Karpas-422 (cell line): ENCODE data around the gene ITPKC. TPM values are rescaled to one million over a fixed set of nuclear protein-coding genes. Genes with fewer than 3 reads are reported as not detected.

ENCODE experiments used
- DNase-seq: peaks from one replicate; pipeline ENCODE4 v3.0.0-alpha.2; 2015
- H2AFZ ChIP-seq: fragments of 200-600 bp; sonication (generic); 2 replicates; pipeline ENCODE4 v1.6.1; 2014; ENCODE audit warnings: antibody characterized with exemption, low read length, mixed read lengths
- H3K27ac ChIP-seq: fragments of 200-600 bp; sonication (generic); 2 replicates; pipeline ENCODE4 v1.5.1; 2014; ENCODE audit warnings: mild to moderate bottlenecking, low read length, moderate library complexity
- H3K27me3 ChIP-seq: fragments of 200-600 bp; sonication (generic); 2 replicates; pipeline ENCODE4 v1.6.1; 2014; ENCODE audit warnings: low read length, mixed read lengths
- H3K36me3 ChIP-seq: fragments of 200-600 bp; sonication (generic); 2 replicates; pipeline ENCODE4 v1.6.1; 2014; ENCODE audit warnings: low read length, mixed read lengths; ENCODE audit not compliant: insufficient read depth
- H3K4me1 ChIP-seq: fragments of 200-600 bp; sonication (generic); 2 replicates; pipeline ENCODE4 v1.6.1; 2014; ENCODE audit warnings: mild to moderate bottlenecking, low read length, mixed read lengths
- H3K4me2 ChIP-seq: fragments of 200-600 bp; sonication (generic); 2 replicates; pipeline ENCODE4 v1.6.1; 2014; ENCODE audit warnings: low read length, low read depth, mild to moderate bottlenecking; ENCODE audit not compliant: poor library complexity, severe bottlenecking
- H3K4me3 ChIP-seq: fragments of 200-600 bp; sonication (generic); 2 replicates; pipeline ENCODE4 v1.5.1; 2014; ENCODE audit warnings: mild to moderate bottlenecking, antibody characterized with exemption, low read length, mixed read lengths
- H3K79me2 ChIP-seq: fragments of 200-600 bp; sonication (generic); 2 replicates; pipeline ENCODE4 v1.6.1; 2014; ENCODE audit warnings: mild to moderate bottlenecking, low read length, mixed read lengths
- H3K9ac ChIP-seq: fragments of 200-600 bp; sonication (generic); 2 replicates; pipeline ENCODE4 v1.6.0; 2014; ENCODE audit warnings: low read length
- H3K9me2 ChIP-seq: fragments of 200-600 bp; sonication (generic), shearing (Covaris generic); replicated peaks from 2 replicates; pipeline ENCODE4 v1.6.0; 2014; ENCODE audit warnings: mild to moderate bottlenecking, low read length, moderate library complexity; ENCODE audit not compliant: insufficient read depth
- H3K9me3 ChIP-seq: fragments of 300-700, 200-600 bp; sonication (generic); 2 replicates; pipeline ENCODE4 v1.6.1; 2014; ENCODE audit warnings: low read length, mixed read lengths
- H4K20me1 ChIP-seq: fragments of 200-600 bp; sonication (generic); 2 replicates; pipeline ENCODE4 v1.6.1; 2014; ENCODE audit warnings: mild to moderate bottlenecking, antibody characterized with exemption, low read length, low read depth; ENCODE audit not compliant: insufficient read depth
- total RNA-seq: library from RNA; depleted of rRNA; stranded (reverse); fragments of >200 nt; shearing (Covaris generic); gene quantifications from 2 replicates; pipeline ENCODE4 v1.2.3, GENCODE V29; 2014; ENCODE audit warnings: low replicate concordance

Gene ITPKC
- total RNA-seq, 1 experiment from 2014 or later: 5.9 TPM

DNA sequence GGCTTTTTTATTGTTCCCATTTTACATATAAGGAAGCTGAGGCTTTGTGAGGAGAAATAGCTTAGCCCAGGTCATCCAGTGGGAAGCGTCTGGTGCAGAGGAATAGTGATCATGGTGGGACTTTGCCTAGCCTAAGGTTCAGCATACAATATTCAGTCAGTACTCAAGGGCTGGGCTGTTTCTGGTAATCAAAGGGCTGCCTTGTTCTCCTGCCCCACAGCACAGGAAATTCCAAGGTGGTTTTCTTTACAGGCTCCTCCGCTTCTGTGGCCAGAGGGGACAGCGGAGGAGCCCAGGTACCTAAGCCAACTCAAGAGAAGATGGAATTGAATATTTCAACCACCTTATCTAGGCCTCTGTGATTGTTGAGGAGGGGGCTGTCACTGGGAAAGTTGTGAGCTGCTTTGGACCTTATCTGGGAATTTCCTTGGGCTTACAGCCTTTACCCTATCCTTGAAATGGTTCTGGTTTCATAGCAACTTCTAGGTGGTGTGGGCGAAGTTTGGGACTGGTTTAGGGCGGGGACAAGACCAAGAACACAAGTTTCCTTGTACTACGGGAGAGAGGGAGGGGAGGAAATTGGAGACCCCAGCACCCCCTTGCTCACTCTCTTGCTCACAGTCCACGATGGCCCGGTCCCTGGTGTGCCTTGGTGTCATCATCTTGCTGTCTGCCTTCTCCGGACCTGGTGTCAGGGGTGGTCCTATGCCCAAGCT lies 58.2 kb downstream of the ITPKC start, which contains the start of gene MIA:
MIA (plus strand) TSS at position 606 of the 716 bp plus-strand sequence; CDS start at position 628, 22 bp downstream.
- H2AFZ ChIP-seq: no peak within 1 kb of the TSS
- no peaks in the 10 kb centered on the region for H3K9me3 ChIP-seq
- peaks cover 23% of the 10 kb centered on the region for H3K4me1 ChIP-seq
- peak within 1 kb of the TSS; percentile 100; the same call in 1 of the 2 replicates for H3K27ac ChIP-seq
- H3K27me3 ChIP-seq: no peaks in the 10 kb centered on the region
- H3K9me2 ChIP-seq: no peaks in the 10 kb centered on the region
- DNase-seq: no peak
- no peak within 1 kb of the TSS for H3K9ac ChIP-seq
- H3K36me3 ChIP-seq: no peaks in the 10 kb centered on the region
- no peaks in the 10 kb centered on the region for H4K20me1 ChIP-seq
- H3K4me2 ChIP-seq: no peak within 1 kb of the TSS
- peaks cover 8% of the 10 kb centered on the region; the same call in 1 of the 2 replicates for H3K79me2 ChIP-seq
- H3K4me3 ChIP-seq: no peak within 1 kb of the TSS

DNA sequence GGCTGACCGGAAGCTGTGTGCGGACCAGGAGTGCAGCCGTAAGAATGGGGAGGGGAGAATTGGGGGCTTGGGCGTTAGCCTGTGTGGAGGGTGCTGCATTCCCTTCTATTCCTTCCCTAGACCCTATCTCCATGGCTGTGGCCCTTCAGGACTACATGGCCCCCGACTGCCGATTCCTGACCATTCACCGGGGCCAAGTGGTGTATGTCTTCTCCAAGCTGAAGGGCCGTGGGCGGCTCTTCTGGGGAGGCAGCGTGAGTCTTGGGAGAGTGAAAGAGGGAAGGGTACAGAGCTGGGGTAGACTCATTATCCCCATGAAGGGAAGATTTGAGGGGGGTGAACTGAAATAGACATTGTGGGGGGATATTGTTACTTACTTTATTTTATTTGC lies 58.7 kb downstream of the ITPKC start:
- H3K27ac ChIP-seq: no peak overlapping the region
- no peak overlapping the region for H2AFZ ChIP-seq
- H3K9ac ChIP-seq: no peak overlapping the region
- H3K4me3 ChIP-seq: no peak overlapping the region
- H3K9me3 ChIP-seq: no peaks in the 10 kb centered on the region
- H3K27me3 ChIP-seq: no peaks in the 10 kb centered on the region
- no peaks in the 10 kb centered on the region for H3K9me2 ChIP-seq
- no peak for DNase-seq
- peaks cover 11% of the 10 kb centered on the region; the same call in 1 of the 2 replicates for H3K79me2 ChIP-seq
- H3K36me3 ChIP-seq: no peaks in the 10 kb centered on the region
- no peak overlapping the region for H3K4me2 ChIP-seq
- H4K20me1 ChIP-seq: no peaks in the 10 kb centered on the region
- H3K4me1 ChIP-seq: peaks cover 23% of the 10 kb centered on the region

DNA sequence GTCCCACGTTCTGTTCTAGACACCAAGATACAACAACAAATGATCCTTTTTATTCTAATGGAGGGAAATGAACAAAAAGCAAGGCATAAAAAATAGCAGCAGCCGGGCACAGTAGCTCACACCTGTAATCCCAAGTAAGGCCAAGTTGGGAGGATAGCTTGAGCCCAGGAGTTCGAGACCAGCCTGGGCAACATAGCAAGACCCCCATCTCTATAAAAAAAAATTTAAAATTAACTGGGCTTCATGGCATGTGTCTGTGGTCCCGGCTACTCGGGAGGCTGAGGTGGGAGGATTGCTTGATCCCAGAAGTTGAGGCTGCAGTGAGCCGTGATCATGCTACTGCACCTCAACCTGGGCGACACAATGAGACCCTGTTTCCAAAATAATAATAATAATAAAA lies 59.5 kb downstream of the ITPKC start:
- DNase-seq: no peak
- Histone ChIP-seq H3K4me3 (no peak overlapping the region), H3K9ac (no peak overlapping the region), H3K9me3 (no peaks in the 10 kb centered on the region), H3K79me2 (peaks cover 11% of the 10 kb centered on the region; the same call in 1 of the 2 replicates), H3K27me3 (no peaks in the 10 kb centered on the region), H3K9me2 (no peaks in the 10 kb centered on the region), H3K4me1 (peaks cover 23% of the 10 kb centered on the region), H3K4me2 (peak overlapping the region; percentile 96), H3K36me3 (no peaks in the 10 kb centered on the region), H2AFZ (no peak overlapping the region), H3K27ac (peak overlapping the region; percentile 100), H4K20me1 (no peaks in the 10 kb centered on the region)

GRCh38 chr19:40776932-40777644 lies 60.2 kb downstream of the ITPKC start:
- Histone ChIP-seq H4K20me1 (no peaks in the 10 kb centered on the region), H3K9me2 (no peaks in the 10 kb centered on the region), H3K27me3 (no peaks in the 10 kb centered on the region), H3K9me3 (no peaks in the 10 kb centered on the region), H2AFZ (no peak overlapping the region), H3K27ac (peak overlapping the region; percentile 100), H3K79me2 (peaks cover 11% of the 10 kb centered on the region; the same call in 1 of the 2 replicates), H3K4me3 (peak overlapping the region; percentile 77), H3K4me2 (peak overlapping the region; percentile 96), H3K9ac (peak overlapping the region; percentile 98), H3K36me3 (no peaks in the 10 kb centered on the region), H3K4me1 (peaks cover 23% of the 10 kb centered on the region)
- DNase-seq: peak; percentile 98

DNA sequence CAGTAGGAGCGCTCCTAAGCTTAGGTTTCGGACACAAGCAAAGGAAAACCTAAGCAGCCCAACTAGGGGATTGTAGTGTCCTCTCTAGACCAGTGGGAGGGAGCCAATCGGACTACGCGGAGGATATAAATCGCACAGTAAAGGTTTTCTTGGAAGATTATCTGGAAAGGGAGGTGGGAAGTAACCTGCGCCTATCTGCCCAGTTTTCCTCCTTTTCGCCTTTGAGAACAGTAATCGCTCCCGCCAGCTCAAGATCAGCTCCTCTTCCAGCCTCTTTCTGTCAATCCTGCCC lies 60.7 kb downstream of the ITPKC start:
- no peak for DNase-seq
- no peaks in the 10 kb centered on the region for H3K27me3 ChIP-seq

DNA sequence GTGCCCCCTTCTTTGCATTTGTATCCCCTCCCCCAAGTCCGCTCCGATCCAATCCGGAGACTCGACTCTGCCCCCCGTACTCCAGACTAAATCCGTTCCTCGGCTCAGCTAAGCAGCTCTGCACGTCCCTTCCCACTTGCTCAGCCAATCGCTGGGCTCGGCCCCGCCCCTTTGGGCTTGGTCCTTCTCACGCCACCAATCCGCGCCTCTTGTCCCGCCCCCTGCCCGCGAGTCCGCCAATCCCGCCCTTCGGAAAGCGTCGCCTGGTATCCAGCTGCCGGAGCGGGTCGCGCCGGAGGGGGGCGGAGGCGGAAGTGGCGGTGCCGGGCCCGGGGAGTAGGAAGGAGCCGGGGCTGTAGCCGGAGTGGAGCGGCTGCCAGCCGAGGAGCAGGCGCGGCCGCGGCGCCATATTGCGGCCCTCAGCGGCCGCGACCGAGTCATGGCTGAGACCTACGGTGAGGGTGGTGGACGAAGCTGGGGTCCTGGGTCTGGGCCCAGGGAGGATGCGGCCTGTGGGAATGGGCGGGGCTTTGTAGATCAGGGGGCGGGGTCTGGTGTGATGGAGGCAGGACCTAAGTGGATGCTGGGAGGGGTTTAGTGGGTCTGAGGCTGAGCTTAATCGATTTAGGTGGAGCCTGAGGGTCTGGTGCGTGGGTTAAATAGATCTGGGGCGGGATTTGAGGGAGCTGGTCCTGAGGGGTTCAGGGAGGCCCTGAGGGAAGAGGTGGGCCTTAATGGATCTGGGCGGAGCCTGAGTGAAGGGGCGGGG lies 61.2 kb downstream of the ITPKC start, which contains the start of gene RAB4B:
RAB4B (plus strand) TSS at position 311 of the 769 bp plus-strand sequence; CDS start at position 440, 129 bp downstream.
- Histone ChIP-seq H3K27me3 (no peaks in the 10 kb centered on the region), H3K9ac (peak within 1 kb of the TSS; percentile 98), H4K20me1 (no peaks in the 10 kb centered on the region), H3K4me2 (peak within 1 kb of the TSS; percentile 96), H3K4me3 (peak within 1 kb of the TSS; percentile 77), H2AFZ (no peak within 1 kb of the TSS), H3K79me2 (peaks cover 11% of the 10 kb centered on the region; the same call in 1 of the 2 replicates), H3K36me3 (no peaks in the 10 kb centered on the region), H3K9me3 (no peaks in the 10 kb centered on the region), H3K9me2 (no peaks in the 10 kb centered on the region), H3K4me1 (peaks cover 23% of the 10 kb centered on the region), H3K27ac (peak within 1 kb of the TSS; percentile 100)
- peak; percentile 100 for DNase-seq

More for the DNA sequence above, 60.7 kb downstream of the ITPKC start:
- H3K9me3 ChIP-seq: no peaks in the 10 kb centered on the region
- peak overlapping the region; percentile 77 for H3K4me3 ChIP-seq
- peak overlapping the region; percentile 96 for H3K4me2 ChIP-seq
- H3K36me3 ChIP-seq: no peaks in the 10 kb centered on the region
- H3K9ac ChIP-seq: peak overlapping the region; percentile 98
- H3K4me1 ChIP-seq: peaks cover 23% of the 10 kb centered on the region
- H4K20me1 ChIP-seq: no peaks in the 10 kb centered on the region
- H3K27ac ChIP-seq: peak overlapping the region; percentile 100
- H3K9me2 ChIP-seq: no peaks in the 10 kb centered on the region
- H3K79me2 ChIP-seq: peaks cover 11% of the 10 kb centered on the region; the same call in 1 of the 2 replicates
- H2AFZ ChIP-seq: no peak overlapping the region

GRCh38 chr19:40778706-40779284 lies 61.9 kb downstream of the ITPKC start:
- Histone ChIP-seq H3K9me2 (no peaks in the 10 kb centered on the region), H3K4me2 (peak overlapping the region; percentile 83), H3K27me3 (no peaks in the 10 kb centered on the region), H3K27ac (peak overlapping the region; percentile 100), H3K36me3 (no peaks in the 10 kb centered on the region), H3K9ac (peak overlapping the region; percentile 79), H2AFZ (no peak overlapping the region), H3K4me1 (peaks cover 23% of the 10 kb centered on the region), H3K4me3 (peak overlapping the region; percentile 76), H3K9me3 (no peaks in the 10 kb centered on the region), H3K79me2 (peaks cover 11% of the 10 kb centered on the region; the same call in 1 of the 2 replicates), H4K20me1 (no peaks in the 10 kb centered on the region)
- DNase-seq: no peak
